ENCODE results near the gene PRKCD. TPM values are rescaled to one million over a fixed set of nuclear protein-coding genes. Genes with fewer than 3 reads are reported as not detected.
A peak's percentile ranks its signal among the peaks of the same experiment; 100 is the strongest.

The PRKCD gene
- total RNA-seq, 2 experiments from 2014 or later = 23.4 to 24.8 TPM

DNA sequence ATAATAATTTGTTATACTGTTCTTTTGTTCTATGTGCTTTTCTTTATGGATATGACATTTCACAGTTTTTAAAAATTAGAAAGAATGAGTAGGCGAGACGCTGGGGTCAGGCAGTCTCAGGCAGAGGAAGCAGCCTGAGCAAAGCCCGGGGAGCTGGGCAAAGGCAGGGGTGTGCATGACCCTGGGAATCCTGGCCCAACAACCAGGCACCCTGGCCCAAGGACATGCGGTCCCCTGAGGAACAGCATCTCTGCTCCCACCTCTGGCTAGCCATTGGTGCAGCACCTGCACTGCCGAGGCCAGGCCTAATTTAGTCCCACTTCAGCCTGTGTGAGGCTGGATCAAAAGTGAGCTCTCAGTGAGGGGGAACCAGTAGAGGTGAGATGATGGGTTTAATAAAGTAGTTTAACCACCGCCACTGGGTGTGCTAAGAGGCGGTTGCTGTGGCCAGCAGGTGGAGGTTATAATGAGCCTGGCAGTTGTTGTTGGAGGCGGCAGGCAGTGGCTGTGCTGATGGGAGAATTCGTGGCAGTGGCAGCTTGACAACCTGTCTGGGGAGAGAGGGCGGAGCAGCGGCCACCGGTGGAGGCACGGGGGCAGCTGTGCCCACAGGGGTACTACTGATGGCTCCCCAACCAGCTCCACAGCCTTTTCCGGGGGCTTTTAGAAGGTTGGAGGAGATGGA lies 41.5 kb downstream of the PRKCD start:
- CTCF ChIA-PET = interaction anchor here (1.0 to 1.4 kb wide), 2 partner anchors 68 to 92 kb away, joined by 3 read pairs; no protein-coding TSS in a partner anchor
- POLR2A ChIA-PET = no interaction called here
- no peaks in the 10 kb centered on the region for H3K4me1 Mint-ChIP-seq
- DNase-seq = no peak
- H3K36me3 Mint-ChIP-seq (ENCODE audit: low read depth) = no peaks in the 10 kb centered on the region
- no peak overlapping the region for H3K4me3 Mint-ChIP-seq
- no peaks in the 10 kb centered on the region for H3K9me3 Mint-ChIP-seq
- H3K27me3 Mint-ChIP-seq = peaks cover 14% of the 10 kb centered on the region
- no peak overlapping the region for H3K27ac Mint-ChIP-seq

DNA sequence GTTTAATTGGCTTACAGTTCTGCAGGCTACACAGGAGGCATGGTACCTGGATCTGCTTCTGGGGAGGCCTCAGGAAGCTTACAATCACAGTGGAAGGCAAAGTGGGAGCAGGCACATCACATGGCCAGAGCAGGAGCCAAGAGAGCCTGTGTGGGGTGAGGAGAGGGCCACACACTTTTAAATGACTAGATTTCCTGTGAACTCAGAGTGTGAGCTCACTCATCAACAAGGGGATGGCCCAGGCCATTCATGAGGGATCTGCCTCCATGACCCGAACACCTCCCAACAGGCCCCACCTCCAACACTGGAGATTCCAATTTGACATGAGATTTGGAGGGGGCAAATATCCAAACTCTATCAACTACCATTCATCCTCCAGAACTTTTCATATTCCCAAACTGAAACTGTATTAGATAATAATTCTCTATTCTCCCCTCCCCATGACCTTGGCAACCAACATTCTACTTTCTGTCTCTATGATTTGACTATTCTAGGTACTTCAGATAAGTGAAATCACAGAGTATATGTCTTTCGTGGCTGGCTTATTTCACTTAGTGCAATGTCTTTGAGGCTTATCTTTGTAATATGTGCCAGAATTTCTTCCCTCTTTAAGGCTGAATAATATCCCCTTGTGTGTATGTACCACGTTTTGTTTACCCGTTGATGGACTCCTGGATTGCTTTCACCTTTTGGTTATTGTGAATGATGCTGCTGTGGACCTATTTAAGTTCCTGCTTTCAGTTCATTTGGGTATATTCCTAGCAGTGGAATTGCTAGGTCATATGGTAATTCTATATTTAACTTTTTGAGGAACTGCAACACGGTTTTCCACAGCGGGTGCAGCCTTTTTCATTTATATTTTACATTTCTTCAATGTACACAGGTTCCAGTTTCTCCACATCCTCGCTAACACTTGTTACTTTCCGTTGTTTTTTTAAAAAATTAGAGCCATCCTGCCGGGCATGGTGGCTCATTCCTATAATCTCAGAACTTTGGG lies 51.0 kb downstream of the PRKCD start:
- no peak overlapping the region for H3K4me3 Mint-ChIP-seq
- ChIA-PET POLR2A (no interaction called here), CTCF (no interaction called here)
- no peaks in the 10 kb centered on the region for H3K4me1 Mint-ChIP-seq
- H3K27me3 Mint-ChIP-seq = peaks cover 13% of the 10 kb centered on the region
- no peak for DNase-seq
- H3K27ac Mint-ChIP-seq = no peak overlapping the region
- peaks cover 4% of the 10 kb centered on the region for H3K9me3 Mint-ChIP-seq
- peaks cover 5% of the 10 kb centered on the region for H3K36me3 Mint-ChIP-seq (ENCODE audit: low read depth)

DNA sequence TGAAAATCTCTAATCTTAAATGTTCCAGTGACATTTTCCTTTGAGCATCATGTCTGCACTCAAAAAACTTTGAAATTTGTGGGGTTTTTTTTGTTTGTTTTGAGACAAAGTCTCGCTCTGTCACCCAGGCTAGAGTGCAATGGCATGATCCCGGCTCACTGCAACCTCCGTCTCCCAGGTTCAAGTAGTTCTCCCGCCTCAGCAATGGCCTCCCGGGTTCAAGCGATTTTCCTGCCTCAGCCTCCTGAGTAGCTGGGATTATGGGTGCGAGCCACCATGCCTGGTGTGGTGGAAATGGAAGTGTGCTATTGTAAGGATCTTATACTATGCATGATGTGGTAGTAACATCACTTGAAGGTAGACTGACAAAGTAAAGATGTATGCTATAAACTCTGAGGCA lies 52.3 kb downstream of the PRKCD start:
- Mint-ChIP-seq H3K9me3 (peaks cover 2% of the 10 kb centered on the region), H3K27me3 (peaks cover 7% of the 10 kb centered on the region), H3K27ac (no peak overlapping the region), H3K4me1 (no peaks in the 10 kb centered on the region), H3K36me3 (ENCODE audit: low read depth) (peaks cover 5% of the 10 kb centered on the region), H3K4me3 (no peak overlapping the region)
- POLR2A ChIA-PET = no interaction called here
- DNase-seq = no peak
- CTCF ChIA-PET = no interaction called here

DNA sequence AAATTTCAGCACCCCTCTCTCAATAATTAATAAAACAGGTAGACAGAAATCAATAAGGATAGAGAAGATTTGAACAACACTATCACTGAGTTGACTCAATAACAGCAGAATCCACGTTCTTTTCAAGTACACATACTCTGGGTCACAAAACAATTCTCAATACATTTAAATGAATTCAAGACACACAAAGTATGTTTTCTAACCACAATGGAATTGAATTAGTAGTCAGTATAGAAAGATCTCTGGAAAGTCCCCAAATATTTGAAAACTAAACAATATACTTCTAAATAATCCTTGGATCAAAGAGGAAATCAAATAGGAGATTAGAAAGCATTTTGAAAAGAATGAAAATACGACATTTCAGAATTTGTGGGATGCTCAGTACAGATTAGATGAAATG lies 54.8 kb downstream of the PRKCD start:
- H3K4me3 Mint-ChIP-seq = no peak overlapping the region
- DNase-seq = no peak
- no peak overlapping the region for H3K27ac Mint-ChIP-seq
- CTCF ChIA-PET = interaction anchor here (1.4 kb wide), 1 partner anchor 19 kb away, joined by 3 read pairs; no protein-coding TSS in a partner anchor
- no peaks in the 10 kb centered on the region for H3K9me3 Mint-ChIP-seq
- POLR2A ChIA-PET = no interaction called here
- H3K36me3 Mint-ChIP-seq (ENCODE audit: low read depth) = no peaks in the 10 kb centered on the region
- peaks cover 4% of the 10 kb centered on the region for H3K4me1 Mint-ChIP-seq
- peaks cover 7% of the 10 kb centered on the region for H3K27me3 Mint-ChIP-seq

DNA sequence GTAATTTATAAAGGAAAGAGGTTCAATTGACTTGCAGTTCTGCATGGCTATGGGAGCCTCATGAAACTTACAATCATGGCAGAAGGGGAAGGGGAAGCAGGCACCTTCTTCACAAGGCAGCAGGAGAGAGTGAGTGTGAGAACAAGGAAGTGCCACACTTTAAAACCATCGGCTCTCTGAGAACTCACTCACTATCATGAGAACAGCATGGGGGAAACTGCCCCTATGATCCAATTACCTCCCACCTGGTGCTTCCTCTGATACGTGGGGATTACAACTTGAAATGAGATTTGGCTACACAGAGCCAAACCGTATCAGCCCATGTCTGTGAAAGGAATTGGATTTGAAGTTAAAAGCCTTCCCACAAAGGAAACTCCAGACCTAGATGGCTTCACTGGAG lies 55.7 kb downstream of the PRKCD start:
- CTCF ChIA-PET = interaction anchor here (0.5 to 1.1 kb wide), 2 partner anchors 20 to 31 kb away, joined by 3 to 5 read pairs; no protein-coding TSS in a partner anchor
- DNase-seq = no peak
- H3K27ac Mint-ChIP-seq = no peak overlapping the region
- peaks cover 4% of the 10 kb centered on the region for H3K4me1 Mint-ChIP-seq
- no peaks in the 10 kb centered on the region for H3K9me3 Mint-ChIP-seq
- no peak overlapping the region for H3K4me3 Mint-ChIP-seq
- POLR2A ChIA-PET = no interaction called here
- H3K36me3 Mint-ChIP-seq (ENCODE audit: low read depth) = no peaks in the 10 kb centered on the region
- H3K27me3 Mint-ChIP-seq = peaks cover 7% of the 10 kb centered on the region

DNA sequence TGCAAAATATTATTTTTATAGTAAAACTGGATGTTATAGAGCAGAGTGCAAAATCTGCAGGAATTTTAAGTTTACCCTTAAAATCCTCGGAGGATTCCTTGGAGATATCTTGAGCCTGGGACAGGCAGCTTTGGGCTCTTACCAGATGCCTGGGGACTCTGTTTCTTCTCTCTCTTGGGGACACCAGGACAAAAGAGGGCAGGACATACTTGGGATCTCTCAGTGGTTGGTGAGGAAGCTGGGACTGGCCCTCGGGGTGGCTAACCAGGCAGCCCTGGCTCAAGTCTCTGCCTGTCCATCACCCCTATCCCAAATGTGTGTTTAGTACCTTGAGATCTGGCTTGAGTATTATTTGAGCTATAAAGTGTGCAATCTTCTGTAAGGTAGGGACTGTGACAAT lies 56.2 kb downstream of the PRKCD start:
- Mint-ChIP-seq H3K27ac (no peak overlapping the region), H3K4me1 (peaks cover 4% of the 10 kb centered on the region), H3K36me3 (ENCODE audit: low read depth) (no peaks in the 10 kb centered on the region), H3K27me3 (peaks cover 7% of the 10 kb centered on the region), H3K4me3 (no peak overlapping the region), H3K9me3 (no peaks in the 10 kb centered on the region)
- ChIA-PET POLR2A (no interaction called here), CTCF (interaction anchor here (0.5 to 1.1 kb wide), 2 partner anchors 21 to 31 kb away, joined by 3 to 5 read pairs; no protein-coding TSS in a partner anchor)
- DNase-seq = no peak

DNA sequence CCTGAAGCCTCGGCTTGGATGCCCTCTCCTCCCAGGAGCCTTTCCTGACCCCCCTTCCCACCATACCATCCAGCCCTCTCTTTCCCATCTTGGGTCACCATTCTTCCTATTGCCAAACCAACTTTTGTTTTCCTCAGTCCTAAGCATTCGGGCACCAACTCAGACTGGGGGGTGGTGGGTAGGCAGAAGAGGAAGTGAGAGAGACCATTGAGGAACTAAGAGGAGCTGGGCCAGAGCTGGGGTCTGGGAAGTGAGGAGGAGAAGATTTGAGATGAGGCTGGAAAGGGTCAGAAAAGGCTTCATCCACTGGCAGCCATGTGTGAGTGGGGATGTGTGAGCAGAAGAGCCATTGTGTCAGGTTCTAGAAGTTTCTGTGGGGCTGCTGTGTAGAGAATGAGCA lies 57.1 kb downstream of the PRKCD start:
- peaks cover 4% of the 10 kb centered on the region for H3K4me1 Mint-ChIP-seq
- no peak overlapping the region for H3K27ac Mint-ChIP-seq
- DNase-seq = no peak
- H3K36me3 Mint-ChIP-seq (ENCODE audit: low read depth) = no peaks in the 10 kb centered on the region
- H3K9me3 Mint-ChIP-seq = no peaks in the 10 kb centered on the region
- no peak overlapping the region for H3K4me3 Mint-ChIP-seq
- H3K27me3 Mint-ChIP-seq = peaks cover 7% of the 10 kb centered on the region
- CTCF ChIA-PET = interaction anchor here (1.8 kb wide), 1 partner anchor 104 kb away, joined by 6 read pairs; no protein-coding TSS in a partner anchor
- POLR2A ChIA-PET = no interaction called here

DNA sequence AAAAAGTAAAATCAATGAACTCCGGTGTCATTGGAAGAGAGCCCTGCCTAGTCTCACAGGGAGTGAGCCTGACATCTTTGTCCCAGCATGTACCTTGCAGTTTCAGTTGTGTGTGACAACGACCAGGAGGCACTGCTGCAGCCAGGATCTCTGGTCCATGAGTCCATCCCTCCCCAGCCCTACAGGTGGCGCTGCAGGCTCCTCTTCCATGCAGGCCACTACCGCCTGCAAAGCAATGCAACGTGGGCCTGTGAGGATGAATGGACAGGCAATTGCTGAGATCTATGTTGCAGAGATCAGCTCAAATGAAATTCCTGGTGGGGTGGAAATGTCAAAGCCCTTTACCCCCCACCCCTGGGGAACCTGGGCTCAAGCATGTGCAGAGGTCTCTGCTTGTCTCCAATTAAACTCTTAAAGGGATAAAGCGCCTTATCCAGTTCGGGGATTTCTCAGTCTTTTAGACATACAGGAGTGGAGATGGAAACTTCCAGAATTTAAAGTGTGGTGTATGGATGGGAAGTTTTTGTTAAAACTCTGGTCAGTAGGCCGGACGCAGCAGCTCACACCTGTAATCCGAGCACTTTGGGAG lies 59.0 kb downstream of the PRKCD start:
- ChIA-PET POLR2A (interaction anchor here (0.9 to 1.0 kb wide), 2 partner anchors 38 to 128 kb away, joined by 3 read pairs; partner anchors contain the start of gene DCP1A), CTCF (interaction anchor here (0.6 to 1.8 kb wide), 16 partner anchors 10 to 490 kb away, joined by 3 to 6 read pairs (median 4); no protein-coding TSS in a partner anchor)
- Mint-ChIP-seq H3K9me3 (no peaks in the 10 kb centered on the region), H3K36me3 (ENCODE audit: low read depth) (peaks cover 3% of the 10 kb centered on the region), H3K4me3 (no peak overlapping the region), H3K27ac (no peak overlapping the region), H3K27me3 (peaks cover 3% of the 10 kb centered on the region), H3K4me1 (peaks cover 4% of the 10 kb centered on the region)
- DNase-seq = peak; percentile 87

DNA sequence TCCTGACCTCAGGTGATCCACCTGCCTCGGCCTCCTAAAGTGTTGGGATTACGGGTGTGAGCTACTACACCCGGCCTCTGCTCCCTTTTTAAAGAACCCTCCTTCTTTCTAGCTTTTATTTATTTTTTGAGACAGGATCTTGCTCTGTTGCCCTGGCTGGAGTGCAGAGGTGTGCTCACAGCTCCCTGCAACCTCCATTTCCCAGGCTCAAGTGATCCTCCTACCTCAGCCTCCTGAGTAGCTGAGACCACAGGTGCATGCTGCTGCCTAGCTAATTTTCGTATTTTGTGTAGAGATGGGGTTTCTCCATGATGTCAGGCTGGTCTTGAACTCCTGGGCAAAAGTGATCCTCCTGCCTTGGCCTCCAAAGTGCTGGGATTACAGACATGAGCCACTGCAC lies 60.3 kb downstream of the PRKCD start:
- Mint-ChIP-seq H3K9me3 (no peaks in the 10 kb centered on the region), H3K27ac (no peak overlapping the region), H3K27me3 (no peaks in the 10 kb centered on the region), H3K4me3 (no peak overlapping the region), H3K36me3 (ENCODE audit: low read depth) (peaks cover 14% of the 10 kb centered on the region), H3K4me1 (peaks cover 4% of the 10 kb centered on the region)
- POLR2A ChIA-PET = no interaction called here
- CTCF ChIA-PET = interaction anchor here (0.7 to 1.4 kb wide), 4 partner anchors 40 to 1267 kb away, joined by 3 to 4 read pairs (median 4); no protein-coding TSS in a partner anchor
- DNase-seq = no peak

DNA sequence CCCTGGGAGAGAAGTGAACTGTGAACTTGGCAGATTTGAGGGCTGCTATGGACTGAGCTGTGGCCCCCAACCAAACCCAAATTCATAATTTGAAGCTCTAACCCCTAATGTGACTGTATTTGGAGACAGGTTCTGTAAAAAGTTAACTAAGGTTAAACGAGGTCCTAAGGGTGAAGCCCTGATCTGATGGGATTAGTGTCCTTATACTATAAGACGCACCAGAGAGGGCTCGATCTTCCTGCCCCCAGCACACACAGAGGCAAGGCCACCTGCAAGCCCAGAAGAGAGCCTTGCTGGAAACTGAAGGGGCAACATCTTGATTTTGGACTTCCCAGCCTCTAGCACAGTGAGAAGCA lies 60.8 kb downstream of the PRKCD start:
- ChIA-PET CTCF (interaction anchor here (0.9 to 1.0 kb wide), 2 partner anchors 30 to 107 kb away, joined by 3 to 4 read pairs; no protein-coding TSS in a partner anchor), POLR2A (no interaction called here)
- Mint-ChIP-seq H3K27me3 (no peaks in the 10 kb centered on the region), H3K9me3 (no peaks in the 10 kb centered on the region), H3K4me3 (no peak overlapping the region), H3K36me3 (ENCODE audit: low read depth) (peaks cover 14% of the 10 kb centered on the region), H3K27ac (no peak overlapping the region), H3K4me1 (peaks cover 4% of the 10 kb centered on the region)
- DNase-seq = no peak

DNA sequence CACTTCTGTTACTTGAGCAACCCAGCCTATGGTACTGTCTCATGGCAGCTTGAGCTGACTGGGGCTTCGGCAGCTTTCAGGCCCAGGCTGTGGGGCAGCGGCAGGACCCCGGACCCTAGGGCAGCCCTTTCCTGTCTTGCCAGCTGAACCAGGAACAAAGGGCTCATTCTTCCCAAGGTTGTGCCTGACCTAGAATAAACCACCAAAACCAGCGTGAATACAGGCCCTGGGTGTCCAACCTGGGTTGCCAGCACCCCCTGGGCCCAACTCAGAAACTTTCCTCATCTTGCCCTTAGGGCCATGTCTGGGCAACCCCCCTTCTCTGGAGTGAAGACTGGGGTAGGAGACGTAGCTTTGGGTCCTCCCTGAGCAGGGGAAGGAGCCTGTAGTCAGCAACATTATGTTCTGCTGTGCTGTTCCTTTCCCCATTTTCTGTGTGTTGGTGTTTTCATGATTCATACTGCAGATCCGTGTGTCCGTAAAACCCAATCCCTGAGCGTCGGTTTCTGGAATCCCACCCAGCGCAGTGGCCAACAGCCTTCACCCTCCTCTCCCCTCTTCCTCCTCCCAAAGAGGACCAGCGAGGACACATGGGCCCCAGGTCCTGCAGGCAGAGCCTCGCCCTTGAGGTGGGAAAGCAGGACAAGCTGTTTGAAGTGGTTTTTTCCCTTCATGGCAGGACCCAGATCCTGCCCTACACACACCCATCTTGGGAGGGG lies 61.3 kb downstream of the PRKCD start:
- H3K4me3 Mint-ChIP-seq = no peak overlapping the region
- H3K9me3 Mint-ChIP-seq = no peaks in the 10 kb centered on the region
- peaks cover 16% of the 10 kb centered on the region for H3K36me3 Mint-ChIP-seq (ENCODE audit: low read depth)
- H3K4me1 Mint-ChIP-seq = peaks cover 4% of the 10 kb centered on the region
- H3K27me3 Mint-ChIP-seq = no peaks in the 10 kb centered on the region
- no peak for DNase-seq
- POLR2A ChIA-PET = interaction anchor here (0.8 to 0.9 kb wide), 2 partner anchors 13 to 125 kb away, joined by 3 read pairs; partner anchors contain the start of gene DCP1A
- no peak overlapping the region for H3K27ac Mint-ChIP-seq
- CTCF ChIA-PET = interaction anchor here (0.9 kb wide), 1 partner anchor 30 kb away, joined by 3 read pairs; no protein-coding TSS in a partner anchor

DNA sequence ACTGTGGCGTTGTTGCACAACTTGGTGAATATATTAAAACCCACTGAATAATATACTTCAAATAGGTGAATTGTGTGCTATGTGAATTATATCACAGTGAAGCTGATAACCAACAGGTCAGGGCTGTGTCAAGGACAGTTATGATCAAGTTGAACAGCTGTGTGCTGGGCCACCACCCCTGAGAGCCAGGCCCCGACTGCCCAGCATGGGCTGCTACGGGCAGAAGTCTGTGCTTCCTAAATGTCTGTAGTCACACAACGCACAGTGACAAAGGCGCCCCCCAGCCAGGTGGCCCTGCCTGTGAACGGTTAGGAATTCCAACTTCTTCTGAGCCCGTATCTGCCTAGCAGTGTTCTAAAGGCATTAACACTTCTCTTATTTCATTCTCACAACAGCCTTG lies 62.0 kb downstream of the PRKCD start:
- CTCF ChIA-PET = no interaction called here
- Mint-ChIP-seq H3K27ac (no peak overlapping the region), H3K27me3 (no peaks in the 10 kb centered on the region), H3K9me3 (no peaks in the 10 kb centered on the region), H3K4me1 (peaks cover 4% of the 10 kb centered on the region), H3K36me3 (ENCODE audit: low read depth) (peaks cover 21% of the 10 kb centered on the region), H3K4me3 (no peak overlapping the region)
- POLR2A ChIA-PET = interaction anchor here (0.8 to 0.9 kb wide), 2 partner anchors 12 to 124 kb away, joined by 3 read pairs; partner anchors contain the start of gene DCP1A
- DNase-seq = no peak

Measured in activated CD4-positive, alpha-beta memory T cell treated with anti-CD3 and anti-CD28 coated beads, Interleukin-2, amount 10 ng/mL, durations not matched to agents 7 days and 5 days (primary cell).